Activated B cell treated with CpG ODN at 0.5 μM for 24 hours (primary cell): ENCODE data around the gene SH3RF3. TPM values are rescaled to one million over a fixed set of nuclear protein-coding genes. Genes with fewer than 3 reads are reported as not detected.

Experiments
- ATAC-seq: fragments of 200-7000 bp; cut with Tn5 transposase; one replicate; pipeline ENCODE4 v1.10.0; 2021; ENCODE audit warnings: low read depth, mild to moderate bottlenecking, moderate library complexity
- CTCF ChIA-PET: fragments of 350-600 bp; sonication (Branson Sonifier 250); formaldehyde crosslinking; loops from one replicate; lab custom pipeline; 2021; ENCODE audit warnings: antibody characterized with exemption; lab: Charles Lee
- POLR2A ChIA-PET: fragments of 350-600 bp; sonication (Branson Sonifier 250); formaldehyde crosslinking; loops from one replicate; lab custom pipeline; 2021; ENCODE audit warnings: antibody characterized with exemption; lab: Charles Lee
- DNase-seq: peaks from one replicate; pipeline ENCODE4 v3.0.0; 2022
- H3K27ac Mint-ChIP-seq: one replicate; pipeline ENCODE4 v1.8.0; 2020; ENCODE audit warnings: mixed read lengths
- H3K27me3 Mint-ChIP-seq: one replicate; pipeline ENCODE4 v1.8.0; 2021; ENCODE audit warnings: mixed read lengths
- H3K36me3 Mint-ChIP-seq: one replicate; pipeline ENCODE4 v1.8.0; 2021; ENCODE audit warnings: low read depth, mixed read lengths
- H3K4me1 Mint-ChIP-seq: one replicate; pipeline ENCODE4 v1.8.0; 2021; ENCODE audit warnings: mixed read lengths
- H3K4me3 Mint-ChIP-seq: one replicate; pipeline ENCODE4 v1.8.0; 2020; ENCODE audit warnings: mild to moderate bottlenecking, mixed read lengths
- H3K9me3 Mint-ChIP-seq: one replicate; pipeline ENCODE4 v1.8.0; 2020; ENCODE audit warnings: mixed read lengths
- intact Hi-C: fragments of 100-400 bp; cut with micrococcal nuclease; formaldehyde crosslinking; loops from one replicate; pipeline ENCODE4 v1.15.1; 2024
- total RNA-seq: library from RNA; stranded (reverse); gene quantifications from 2 replicates; pipeline ENCODE4 v1.2.3, GENCODE V29; 2022
- TF ChIP-seq, protein P1 (sequence below): fragments of 200-600 bp; IDR thresholded peaks from one replicate; pipeline ENCODE4 v1.8.0; 2022; ENCODE audit warnings: antibody characterized with exemption, mild to moderate bottlenecking

SH3RF3 gene
- total RNA-seq, 1 donor from 2014 or later = 0.09 TPM

DNA sequence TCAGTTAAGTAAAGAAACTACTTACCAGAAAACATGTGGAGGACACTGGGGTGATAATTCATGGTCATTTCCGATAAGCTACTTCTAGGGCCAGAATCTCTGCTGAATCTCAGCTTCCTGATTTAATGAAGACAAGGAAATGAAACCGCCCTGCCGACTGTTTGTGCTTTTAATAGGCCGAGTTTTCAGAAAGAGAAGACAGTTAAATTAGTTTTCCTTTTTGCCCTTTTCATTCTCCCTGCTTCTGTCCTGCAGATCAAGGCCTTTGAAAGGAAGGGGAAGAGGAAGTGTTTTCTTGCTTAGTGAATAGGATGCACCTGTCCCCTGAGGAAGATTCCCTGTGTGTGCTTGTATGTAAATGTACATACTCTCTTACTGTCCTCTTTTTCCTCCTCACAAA lies 126.6 kb downstream of the SH3RF3 start:
- peak overlapping the region; percentile 54 for H3K4me3 Mint-ChIP-seq
- intact Hi-C loops = loop anchor here (2.0 to 10.0 kb wide), 3 partner anchors 17 to 121 kb away; no protein-coding TSS in a partner anchor
- ChIA-PET POLR2A (interaction anchor here (0.5 kb wide), 1 partner anchor 514 kb away, joined by 4 read pairs; no protein-coding TSS in a partner anchor), CTCF (interaction anchor here (1.3 kb wide), 1 partner anchor 17 kb away, joined by 3 read pairs; no protein-coding TSS in a partner anchor)
- no peaks in the 10 kb centered on the region for H3K36me3 Mint-ChIP-seq
- ATAC-seq = peak; percentile 31
- no peaks in the 10 kb centered on the region for H3K9me3 Mint-ChIP-seq
- TF ChIP-seq, protein P1, sequence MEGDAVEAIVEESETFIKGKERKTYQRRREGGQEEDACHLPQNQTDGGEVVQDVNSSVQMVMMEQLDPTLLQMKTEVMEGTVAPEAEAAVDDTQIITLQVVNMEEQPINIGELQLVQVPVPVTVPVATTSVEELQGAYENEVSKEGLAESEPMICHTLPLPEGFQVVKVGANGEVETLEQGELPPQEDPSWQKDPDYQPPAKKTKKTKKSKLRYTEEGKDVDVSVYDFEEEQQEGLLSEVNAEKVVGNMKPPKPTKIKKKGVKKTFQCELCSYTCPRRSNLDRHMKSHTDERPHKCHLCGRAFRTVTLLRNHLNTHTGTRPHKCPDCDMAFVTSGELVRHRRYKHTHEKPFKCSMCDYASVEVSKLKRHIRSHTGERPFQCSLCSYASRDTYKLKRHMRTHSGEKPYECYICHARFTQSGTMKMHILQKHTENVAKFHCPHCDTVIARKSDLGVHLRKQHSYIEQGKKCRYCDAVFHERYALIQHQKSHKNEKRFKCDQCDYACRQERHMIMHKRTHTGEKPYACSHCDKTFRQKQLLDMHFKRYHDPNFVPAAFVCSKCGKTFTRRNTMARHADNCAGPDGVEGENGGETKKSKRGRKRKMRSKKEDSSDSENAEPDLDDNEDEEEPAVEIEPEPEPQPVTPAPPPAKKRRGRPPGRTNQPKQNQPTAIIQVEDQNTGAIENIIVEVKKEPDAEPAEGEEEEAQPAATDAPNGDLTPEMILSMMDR = no peak
- H3K27ac Mint-ChIP-seq = peak overlapping the region; percentile 83
- H3K27me3 Mint-ChIP-seq = no peaks in the 10 kb centered on the region
- H3K4me1 Mint-ChIP-seq = peaks cover 46% of the 10 kb centered on the region
- DNase-seq = no peak

DNA sequence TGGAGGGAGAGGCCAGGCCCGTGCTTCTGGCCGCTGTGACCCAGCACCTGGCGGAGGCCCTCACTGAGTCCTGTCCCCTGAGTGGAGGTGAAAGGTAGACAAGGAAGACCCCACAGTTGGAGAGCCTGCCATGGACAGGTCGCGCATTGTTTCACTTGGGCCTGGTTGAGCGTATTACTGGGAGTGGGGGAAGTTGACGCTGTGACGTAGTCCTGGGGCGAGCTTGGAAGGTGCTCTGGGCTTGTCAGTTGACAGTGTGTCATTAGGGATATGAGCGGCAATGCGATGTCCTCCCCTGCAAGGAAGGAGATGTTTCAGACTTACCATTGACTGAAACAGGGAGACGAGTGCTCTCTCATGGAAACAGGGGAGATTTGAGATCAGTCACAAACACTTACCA lies 127.1 kb downstream of the SH3RF3 start:
- ATAC-seq (no peak), DNase-seq (no peak)
- H3K4me1 Mint-ChIP-seq = peaks cover 46% of the 10 kb centered on the region
- H3K36me3 Mint-ChIP-seq = no peaks in the 10 kb centered on the region
- ChIA-PET POLR2A (interaction anchor here (0.5 kb wide), 1 partner anchor 514 kb away, joined by 4 read pairs; no protein-coding TSS in a partner anchor), CTCF (interaction anchor here (1.5 kb wide), 1 partner anchor 17 kb away, joined by 4 read pairs; no protein-coding TSS in a partner anchor)
- H3K27me3 Mint-ChIP-seq = no peaks in the 10 kb centered on the region
- TF ChIP-seq, protein P1 = no peak
- intact Hi-C loops = loop anchor here (10.0 kb wide), 2 partner anchors 79 to 121 kb away; no protein-coding TSS in a partner anchor
- H3K4me3 Mint-ChIP-seq = peak overlapping the region; percentile 54
- peak overlapping the region; percentile 83 for H3K27ac Mint-ChIP-seq
- H3K9me3 Mint-ChIP-seq = no peaks in the 10 kb centered on the region

DNA sequence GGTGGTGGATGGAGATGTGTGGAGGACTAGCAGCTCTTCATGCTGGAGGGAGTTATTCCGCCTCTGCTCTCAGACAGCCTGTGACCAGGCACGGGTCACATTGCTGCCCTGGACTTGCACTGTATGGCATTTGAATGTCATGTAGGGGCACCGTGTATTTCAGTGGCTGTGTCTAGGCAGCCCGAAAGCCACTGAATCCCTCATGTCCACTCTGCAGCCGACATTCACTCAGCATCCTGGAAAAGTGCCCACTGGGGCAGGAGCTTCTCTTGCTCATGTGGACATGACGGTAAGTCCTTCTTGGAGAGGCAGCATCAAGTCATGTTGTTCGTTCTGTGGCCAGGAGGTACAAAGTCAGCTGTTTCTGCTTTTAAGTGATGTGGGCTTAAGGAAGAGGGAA lies 127.9 kb downstream of the SH3RF3 start:
- intact Hi-C loops = loop anchor here (10.0 kb wide), 2 partner anchors 78 to 122 kb away; no protein-coding TSS in a partner anchor
- ATAC-seq = no peak
- no peaks in the 10 kb centered on the region for H3K9me3 Mint-ChIP-seq
- TF ChIP-seq, protein P1 = no peak
- H3K27me3 Mint-ChIP-seq = no peaks in the 10 kb centered on the region
- H3K27ac Mint-ChIP-seq = peak overlapping the region; percentile 26
- H3K36me3 Mint-ChIP-seq = no peaks in the 10 kb centered on the region
- DNase-seq = no peak
- ChIA-PET CTCF (interaction anchor here (1.5 kb wide), 1 partner anchor 18 kb away, joined by 4 read pairs; no protein-coding TSS in a partner anchor), POLR2A (no interaction called here)
- H3K4me3 Mint-ChIP-seq = no peak overlapping the region
- peaks cover 46% of the 10 kb centered on the region for H3K4me1 Mint-ChIP-seq

DNA sequence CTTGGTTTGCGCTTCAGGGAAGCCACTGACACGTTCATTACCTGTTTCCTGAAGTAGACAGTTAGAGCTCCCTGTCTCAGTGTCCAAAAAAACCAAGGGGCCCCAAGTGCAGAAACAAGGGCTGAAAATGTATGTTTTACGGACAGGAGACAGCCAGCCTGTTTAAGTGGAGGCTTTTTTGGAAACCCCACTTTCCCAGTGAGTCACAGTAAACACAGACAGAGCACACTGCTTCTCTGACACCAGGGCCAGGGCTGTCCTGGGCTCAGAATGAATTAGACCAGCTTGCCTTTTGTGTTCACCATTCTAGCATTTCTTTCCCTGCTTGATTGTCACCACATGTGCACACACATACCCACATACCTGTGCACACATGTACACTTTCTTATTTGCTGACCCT lies 128.6 kb downstream of the SH3RF3 start:
- Mint-ChIP-seq H3K36me3 (no peaks in the 10 kb centered on the region), H3K27me3 (no peaks in the 10 kb centered on the region), H3K4me3 (no peak overlapping the region), H3K27ac (no peak overlapping the region), H3K9me3 (no peaks in the 10 kb centered on the region), H3K4me1 (peaks cover 46% of the 10 kb centered on the region)
- ATAC-seq = no peak
- ChIA-PET POLR2A (no interaction called here), CTCF (interaction anchor here (1.5 kb wide), 1 partner anchor 19 kb away, joined by 4 read pairs; no protein-coding TSS in a partner anchor)
- no peak for DNase-seq
- TF ChIP-seq, protein P1 = no peak
- intact Hi-C loops = loop anchor here (10.0 kb wide), 2 partner anchors 77 to 123 kb away; no protein-coding TSS in a partner anchor

DNA sequence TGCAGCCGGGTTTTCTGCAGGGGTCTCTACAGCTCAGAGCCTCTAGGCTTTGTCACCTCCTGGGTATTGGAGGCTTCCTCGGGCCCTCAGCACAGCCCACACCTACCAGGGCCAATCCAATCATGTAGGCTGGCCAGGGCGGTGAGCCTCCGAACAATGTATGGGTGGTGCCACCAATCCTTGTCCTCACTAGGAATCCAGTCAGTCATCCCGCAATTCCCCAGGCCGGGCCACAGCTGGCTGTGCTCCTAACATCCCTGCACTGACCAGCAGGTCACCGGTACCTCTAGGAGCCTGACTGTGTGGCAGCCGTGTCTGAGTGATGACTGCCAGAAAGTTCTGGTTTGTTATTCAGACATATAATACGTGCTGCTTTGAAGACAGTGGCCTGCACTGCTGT lies 129.4 kb downstream of the SH3RF3 start:
- H3K9me3 Mint-ChIP-seq = no peaks in the 10 kb centered on the region
- H3K4me3 Mint-ChIP-seq = no peak overlapping the region
- no peak for ATAC-seq
- DNase-seq = no peak
- ChIA-PET CTCF (no interaction called here), POLR2A (no interaction called here)
- no peak overlapping the region for H3K27ac Mint-ChIP-seq
- TF ChIP-seq, protein P1 = no peak
- no peaks in the 10 kb centered on the region for H3K36me3 Mint-ChIP-seq
- no peaks in the 10 kb centered on the region for H3K27me3 Mint-ChIP-seq
- intact Hi-C loops = loop anchor here (10.0 kb wide), 2 partner anchors 76 to 124 kb away; no protein-coding TSS in a partner anchor
- H3K4me1 Mint-ChIP-seq = peaks cover 46% of the 10 kb centered on the region
